Measurements from ENCODE around the gene KIRREL3. TPM values are rescaled to one million over a fixed set of nuclear protein-coding genes. Genes with fewer than 3 reads are reported as not detected.

KIRREL3 gene
- polyA plus RNA-seq, 2 of the 4 experiments (the other 2 are of a cell fraction) = 3.0 to 11.0 TPM

DNA sequence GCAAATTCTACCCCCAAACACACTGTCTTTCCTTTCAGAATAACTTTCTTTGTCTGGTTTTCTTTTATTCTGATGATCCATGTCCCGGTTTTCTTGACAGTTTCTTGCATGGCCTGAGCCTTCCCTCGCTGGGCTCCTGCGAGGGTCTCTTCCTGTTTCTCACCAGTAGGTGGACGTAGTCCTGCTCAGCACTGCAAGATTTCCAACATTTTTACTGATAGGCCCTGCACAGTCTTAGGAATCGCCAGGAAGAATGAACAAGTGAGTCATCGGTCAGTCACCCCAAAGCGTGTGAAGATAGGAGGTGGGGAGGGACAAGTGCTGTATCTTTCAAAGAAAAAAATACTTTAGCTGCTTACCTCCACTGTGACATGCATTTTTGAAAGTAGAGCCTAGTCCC is 16.9 kb upstream of the KIRREL3 start:
- no peak for TF ChIP-seq TP53 (CRISPR knock-in tag; IDR thresholded peaks at IDR 0.05)
- TF ChIP-seq MYC (IDR thresholded peaks at IDR 0.05; ENCODE audit: borderline replicate concordance, low read length) = no peak
- TF ChIP-seq HDAC2 (IDR thresholded peaks at IDR 0.05) = no peak
- no peak for TF ChIP-seq SREBF2 (IDR thresholded peaks at IDR 0.05)
- peak; percentile 32 to 51; a peak in 4 of 5 replicates for TF ChIP-seq RAD21 (conservative IDR thresholded peaks at IDR 0.05 in 1 of 2, IDR thresholded peaks at IDR 0.05 in 1 of 2)
- TF ChIP-seq EHF (CRISPR knock-in tag; IDR thresholded peaks at IDR 0.05) = no peak
- no peak for TF ChIP-seq RNF2 (IDR thresholded peaks at IDR 0.05; ENCODE audit: borderline replicate concordance, low read depth)
- peak; percentile 29; the same call in 1 of the 2 replicates for TF ChIP-seq JUNB (IDR thresholded peaks at IDR 0.05)
- TF ChIP-seq FOSL2 (IDR thresholded peaks at IDR 0.05) = 0 out of 2 replicates have a peak, but pooled peaks have one; percentile 46
- peak; percentile 84 for TF ChIP-seq FOSL2 (CRISPR knock-in tag; IDR thresholded peaks at IDR 0.05)
- TF ChIP-seq, protein P1, sequence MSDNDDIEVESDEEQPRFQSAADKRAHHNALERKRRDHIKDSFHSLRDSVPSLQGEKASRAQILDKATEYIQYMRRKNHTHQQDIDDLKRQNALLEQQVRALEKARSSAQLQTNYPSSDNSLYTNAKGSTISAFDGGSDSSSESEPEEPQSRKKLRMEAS (IDR thresholded peaks at IDR 0.05) = peak; percentile 33
- no peak for TF ChIP-seq NPAS2 (CRISPR knock-in tag; IDR thresholded peaks at IDR 0.05; ENCODE audit: borderline replicate concordance)
- TF ChIP-seq ATOH8 (CRISPR knock-in tag; IDR thresholded peaks at IDR 0.05; ENCODE audit: low read depth) = no peak
- TF ChIP-seq SMC3 (IDR thresholded peaks at IDR 0.05) = peak; percentile 48; the same call in 2 of the 3 replicates
- TF ChIP-seq CTCF (IDR thresholded peaks at IDR 0.05) = peak; percentile 41
- TF ChIP-seq POLR2AphosphoS2 (conservative IDR thresholded peaks at IDR 0.05; ENCODE audit: low read length) = no peak
- H3K4me3 ChIP-seq = no peak overlapping the region
- FAIRE-seq (peak; percentile 59), ATAC-seq (peak; percentile 98 to 99), DNase-seq (ENCODE audit: low read depth in 1 of 2, low spot score in 1 of 2) (peak; percentile 64 to 81)
- ChIA-PET POLR2A (no interaction called here), CTCF (interaction anchor here (0.6 to 3.0 kb wide), 6 partner anchors 10 to 597 kb away, joined by 3 to 14 read pairs (median 4); no protein-coding TSS in a partner anchor)
- WGBS (ENCODE audit: missing lambda C conversion rate) = 0% methylated on average over 7 of the region's 7 CpGs
- H3K9me3 ChIP-seq = no peaks in the 10 kb centered on the region
- H3K4me2 ChIP-seq = peak overlapping the region; percentile 58
- peaks cover 35% of the 10 kb centered on the region for H3K4me1 ChIP-seq
- H3K27ac ChIP-seq = peak overlapping the region; percentile 46 to 73

DNA sequence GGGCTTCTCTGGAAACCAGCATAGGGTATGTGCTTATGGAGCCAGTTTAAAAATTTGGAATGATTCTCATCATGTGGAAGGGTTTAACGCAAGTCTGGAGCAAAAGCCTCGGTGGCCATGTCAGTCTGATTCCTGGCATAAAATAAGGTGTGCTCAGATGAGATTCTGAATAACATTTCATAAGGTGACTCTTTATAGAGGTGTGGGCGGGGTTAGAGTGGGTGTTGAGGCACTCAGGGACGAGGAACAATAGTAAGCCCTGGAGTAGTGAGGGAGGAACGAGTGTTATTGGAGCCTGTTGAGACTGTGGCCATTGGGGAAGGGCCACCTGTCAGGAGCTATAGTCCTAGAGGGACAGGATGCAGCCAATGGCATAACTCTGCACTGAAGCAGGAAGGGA is 13.0 kb upstream of the KIRREL3 start:
- ATAC-seq = no peak
- TF ChIP-seq RARB (CRISPR knock-in tag; IDR thresholded peaks at IDR 0.05) = no peak
- no peak for TF ChIP-seq RNF2 (IDR thresholded peaks at IDR 0.05; ENCODE audit: borderline replicate concordance, low read depth)
- TF ChIP-seq ZSCAN20 (CRISPR knock-in tag; IDR thresholded peaks at IDR 0.05) = no peak
- no peak for TF ChIP-seq MAFK (IDR thresholded peaks at IDR 0.05; ENCODE audit: partially characterized antibody)
- TF ChIP-seq ELK1 (IDR thresholded peaks at IDR 0.05; ENCODE audit: low read depth, low read length) = no peak
- TF ChIP-seq FOSB (CRISPR knock-in tag; IDR thresholded peaks at IDR 0.05) = no peak
- TF ChIP-seq FOXS1 (CRISPR knock-in tag; IDR thresholded peaks at IDR 0.05) = no peak
- no peak for TF ChIP-seq FOSL2 (IDR thresholded peaks at IDR 0.05)
- no peak for TF ChIP-seq FOSL2 (CRISPR knock-in tag; IDR thresholded peaks at IDR 0.05)
- TF ChIP-seq RCOR1 (IDR thresholded peaks at IDR 0.05; ENCODE audit: low read depth, low read length) = no peak
- TF ChIP-seq PHF8 (IDR thresholded peaks at IDR 0.05; ENCODE audit: borderline replicate concordance, low read depth) = no peak
- TF ChIP-seq NR3C1 (IDR thresholded peaks at IDR 0.05) = no peak
- no peak for TF ChIP-seq POLR2A (IDR thresholded peaks at IDR 0.05; ENCODE audit: low read length)
- no peak for TF ChIP-seq POLR2AphosphoS2 (conservative IDR thresholded peaks at IDR 0.05; ENCODE audit: low read length)
- TF ChIP-seq EHMT2 (IDR thresholded peaks at IDR 0.05; ENCODE audit: low read depth) = no peak
- no peak for TF ChIP-seq HOXB13 (CRISPR knock-in tag; IDR thresholded peaks at IDR 0.05; ENCODE audit: low read depth)
- TF ChIP-seq CHD4 (IDR thresholded peaks at IDR 0.05; ENCODE audit: borderline replicate concordance) = no peak
- TF ChIP-seq MAZ (IDR thresholded peaks at IDR 0.05; ENCODE audit: borderline replicate concordance, low read depth, low read length) = no peak

More for the DNA sequence above, 13.0 kb upstream of the KIRREL3 start:
- Histone ChIP-seq H3K4me3 (no peak overlapping the region), H3K4me1 (peaks cover 16% of the 10 kb centered on the region), H3K27ac (no peak overlapping the region), H3K4me2 (no peak overlapping the region), H3K9me3 (no peaks in the 10 kb centered on the region)
- ChIA-PET POLR2A (no interaction called here), CTCF (no interaction called here)
- DNase-seq (ENCODE audit: low read depth in 1 of 2, low spot score in 1 of 2) (no peak), FAIRE-seq (no peak)
- 63% methylated on average over 5 of the region's 5 CpGs for WGBS (ENCODE audit: missing lambda C conversion rate)

Measured in A549 (cell line).